NOMO-1 treated with dmso at 0.1 percent for 144 hours (cell line): ENCODE data around the gene CCDC86.

Source experiments
- DNase-seq: peaks from one replicate; lab custom pipeline; 2025; ENCODE audit not compliant: unreplicated experiment; lab: John Stamatoyannopoulos, UW

The CCDC86 gene

GRCh38 chr11:60868682-60869450 lies 27.0 kb downstream of the CCDC86 start:
- no peak for DNase-seq

- DNase-seq = no peak
Observed at GRCh38 chr11:60869451-60869825, 27.5 kb downstream of the CCDC86 start.

- DNase-seq = no peak
Observed at GRCh38 chr11:60870276-60870675, 28.4 kb downstream of the CCDC86 start.

DNA sequence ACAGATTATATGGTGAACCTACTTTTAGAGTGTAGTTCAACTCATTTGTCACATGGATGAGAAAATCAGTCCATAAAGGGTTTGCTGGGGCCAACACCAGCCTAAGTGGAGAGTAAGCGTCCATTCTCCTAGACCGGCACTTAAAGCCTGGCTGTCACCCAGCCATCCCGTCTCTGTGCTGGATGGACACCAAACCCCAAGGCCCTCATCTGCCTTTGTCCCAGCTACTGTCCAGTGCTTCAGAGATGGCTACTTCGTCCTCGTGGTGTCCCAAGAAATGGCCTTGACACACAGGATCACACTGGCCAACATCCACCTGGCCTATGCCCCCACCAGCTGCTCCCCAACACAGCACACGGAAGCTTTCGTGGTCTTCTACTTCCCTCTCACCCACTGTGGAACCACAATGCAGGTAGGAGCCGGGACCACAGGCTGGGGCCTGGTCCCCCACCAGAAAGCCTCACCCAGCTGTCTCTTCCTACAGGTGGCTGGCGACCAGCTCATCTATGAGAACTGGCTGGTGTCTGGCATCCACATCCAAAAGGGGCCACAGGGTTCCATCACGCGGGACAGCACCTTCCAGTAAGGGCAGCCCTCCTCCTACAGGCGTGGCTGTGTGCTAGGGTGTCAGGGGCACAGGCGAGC lies 28.9 kb downstream of the CCDC86 start:
- no peak for DNase-seq

GRCh38 chr11:60871378-60872061 lies 29.6 kb downstream of the CCDC86 start:
- no peak for DNase-seq

- DNase-seq = no peak
Observed at GRCh38 chr11:60872124-60872960, 30.4 kb downstream of the CCDC86 start.

DNA sequence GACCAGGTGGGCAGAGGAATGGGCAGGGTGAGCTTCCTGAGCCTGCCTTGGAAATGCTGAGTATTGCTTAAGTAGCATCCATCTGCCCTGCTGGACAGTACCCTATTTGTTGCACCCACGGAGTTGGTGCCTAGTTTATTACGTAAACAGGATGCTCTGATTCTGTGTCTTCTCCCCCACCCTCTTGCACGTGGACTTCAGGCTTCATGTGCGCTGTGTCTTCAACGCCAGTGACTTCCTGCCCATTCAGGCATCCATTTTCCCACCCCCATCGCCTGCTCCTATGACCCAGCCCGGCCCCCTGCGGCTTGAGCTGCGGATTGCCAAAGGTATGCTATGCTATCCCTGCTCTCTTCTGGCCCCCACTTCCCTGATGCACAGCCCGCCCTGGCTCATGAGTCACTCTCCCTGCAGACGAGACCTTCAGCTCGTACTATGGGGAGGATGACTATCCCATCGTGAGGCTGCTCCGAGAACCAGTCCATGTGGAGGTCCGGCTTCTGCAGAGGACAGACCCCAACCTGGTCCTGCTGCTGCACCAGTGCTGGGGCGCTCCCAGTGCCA lies 31.1 kb downstream of the CCDC86 start:
- no peak for DNase-seq

DNA sequence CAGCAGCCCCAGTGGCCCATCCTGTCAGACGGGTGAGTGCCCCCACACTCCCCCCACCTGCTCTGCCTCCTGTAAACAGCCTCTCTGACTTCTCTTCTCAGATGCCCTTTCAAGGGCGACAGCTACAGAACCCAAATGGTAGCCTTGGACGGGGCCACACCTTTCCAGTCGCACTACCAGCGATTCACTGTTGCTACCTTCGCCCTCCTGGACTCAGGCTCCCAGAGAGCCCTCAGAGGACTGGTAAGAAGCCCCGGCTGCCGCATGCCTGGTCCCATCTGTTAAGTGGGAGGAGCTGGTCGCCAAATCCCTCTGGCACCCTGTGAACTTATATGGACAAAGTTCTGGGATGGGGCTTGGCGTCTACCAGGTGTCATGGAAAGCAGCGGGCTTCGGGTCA lies 31.6 kb downstream of the CCDC86 start:
- DNase-seq = no peak

DNA sequence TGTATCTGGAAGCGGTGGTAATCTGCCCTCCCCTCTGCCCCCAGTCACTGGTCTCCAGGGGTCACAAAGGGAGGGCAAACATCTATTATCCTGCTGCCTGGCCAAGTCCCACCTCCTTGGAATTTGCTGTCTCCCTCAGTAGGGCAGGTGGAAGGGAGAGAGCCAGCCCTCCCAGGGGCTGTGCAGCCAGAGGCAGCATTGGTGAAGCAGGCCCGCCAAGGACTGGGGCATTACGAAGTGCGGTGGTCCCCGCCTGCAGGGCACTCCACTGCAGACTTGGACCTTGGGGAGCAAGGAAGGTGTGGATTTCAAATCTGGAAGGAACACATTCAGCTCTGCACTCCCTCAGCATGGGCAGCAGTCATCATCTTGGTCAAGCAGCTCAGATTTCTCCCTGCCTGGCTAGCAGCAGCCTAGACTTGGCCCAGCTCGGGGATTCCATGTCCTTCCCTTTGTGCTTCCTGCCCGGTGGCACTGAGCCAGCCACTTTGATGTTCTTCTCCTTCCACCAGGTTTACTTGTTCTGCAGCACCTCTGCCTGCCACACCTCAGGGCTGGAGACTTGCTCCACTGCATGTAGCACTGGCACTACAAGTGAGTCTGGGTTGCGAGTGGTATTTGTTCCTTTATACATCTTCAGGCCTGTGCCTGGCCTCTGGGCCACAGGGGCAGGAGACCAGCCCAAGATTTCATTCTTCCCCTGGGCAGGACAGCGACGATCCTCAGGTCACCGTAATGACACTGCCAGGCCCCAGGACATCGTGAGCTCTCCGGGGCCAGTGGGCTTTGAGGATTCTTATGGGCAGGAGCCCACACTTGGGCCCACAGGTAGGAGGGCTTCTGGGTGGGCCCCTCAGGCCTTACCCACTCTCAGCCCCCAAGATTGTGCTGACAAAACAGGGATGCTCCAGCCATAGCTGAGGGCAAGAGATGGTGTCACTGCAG lies 32.8 kb downstream of the CCDC86 start:
- no peak for DNase-seq

DNA sequence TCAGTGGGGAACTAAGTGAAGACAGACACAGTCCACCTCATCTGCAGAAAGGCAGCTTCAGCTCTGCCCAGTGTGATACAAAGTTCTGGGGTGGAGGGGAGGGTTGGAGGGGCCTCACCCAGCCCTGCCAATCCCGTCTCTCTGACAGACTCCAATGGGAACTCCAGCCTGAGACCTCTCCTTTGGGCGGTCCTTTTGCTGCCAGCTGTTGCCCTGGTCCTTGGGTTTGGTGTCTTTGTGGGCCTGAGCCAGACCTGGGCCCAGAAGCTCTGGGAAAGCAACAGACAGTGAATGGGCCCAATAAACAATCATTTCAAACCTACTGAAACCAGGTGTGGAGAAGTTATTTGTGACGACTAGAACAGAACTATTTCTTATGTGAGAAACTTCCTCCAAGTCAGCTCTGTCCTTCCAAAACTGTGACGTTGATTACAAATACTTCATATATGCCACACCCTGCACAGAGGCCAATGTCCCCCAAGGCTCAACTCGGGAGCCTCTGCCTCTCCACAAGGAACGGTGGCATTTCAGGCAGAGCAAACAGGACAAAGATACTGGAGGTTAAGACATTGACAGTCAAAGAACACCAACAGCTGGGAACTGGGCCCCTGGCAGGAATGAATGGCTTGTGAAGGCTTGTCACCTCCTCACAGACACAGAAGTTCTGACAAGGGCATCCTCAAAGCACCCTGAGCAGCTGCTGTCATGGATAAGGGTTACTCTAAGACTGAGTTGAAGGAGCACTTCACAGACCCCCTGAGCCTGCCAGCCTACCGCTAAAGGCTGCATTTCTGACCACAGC lies 33.7 kb downstream of the CCDC86 start:
- no peak for DNase-seq

DNA sequence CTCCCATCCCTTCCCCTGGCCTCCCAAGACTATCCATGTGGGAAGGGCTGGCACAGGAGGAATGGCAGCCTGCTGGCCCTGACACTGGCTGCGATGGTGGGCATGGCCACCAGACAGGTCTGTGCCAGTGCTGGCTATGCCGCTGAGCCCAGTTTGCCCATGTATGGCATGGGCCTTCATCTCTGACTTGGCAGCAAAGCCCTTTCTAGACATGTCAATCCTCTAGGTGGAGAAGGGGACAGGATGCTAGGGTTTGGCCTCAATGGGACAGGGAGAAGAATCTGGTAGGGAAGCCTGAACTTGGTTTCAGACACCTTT lies 34.2 kb downstream of the CCDC86 start:
- no peak for DNase-seq

DNA sequence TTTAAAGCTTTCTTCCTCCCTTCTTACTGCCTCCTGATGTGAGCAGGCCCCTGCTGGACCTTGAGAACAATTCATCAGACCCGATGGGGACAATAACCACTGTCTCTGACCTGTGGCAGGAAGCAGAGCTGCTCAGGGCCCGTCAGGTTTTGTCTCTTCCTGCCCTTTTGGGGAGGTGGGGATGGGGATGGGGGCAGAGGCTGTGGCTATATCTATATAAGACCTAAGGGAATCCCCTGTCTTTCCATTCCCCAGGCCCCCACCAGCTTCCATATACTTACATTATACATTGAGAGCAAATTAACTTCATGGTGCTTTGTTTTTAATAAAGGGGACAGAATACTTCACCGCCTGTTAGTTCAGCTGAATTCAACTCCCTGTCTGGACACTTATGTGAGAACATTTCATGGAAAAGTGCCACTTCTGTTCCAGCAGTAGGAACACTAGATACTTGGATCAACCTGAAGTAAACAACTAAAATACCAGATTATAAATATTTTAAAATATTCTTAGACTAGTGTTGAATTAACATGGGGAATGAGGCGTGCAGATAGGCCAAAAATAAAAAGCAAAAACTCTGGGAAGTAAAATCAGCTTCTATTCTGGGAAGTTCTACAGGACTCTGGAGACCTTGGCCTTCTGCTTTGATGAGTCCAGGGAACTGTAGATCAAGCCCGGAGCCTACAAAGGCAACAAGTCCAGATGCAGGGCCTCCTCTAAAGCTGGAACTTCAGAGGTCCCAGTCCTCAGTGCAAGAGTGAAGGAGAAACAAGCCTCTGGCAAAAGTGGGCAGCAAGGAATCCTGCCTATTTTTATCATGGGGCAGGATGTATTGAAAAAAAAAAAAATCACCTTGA lies 36.6 kb downstream of the CCDC86 start:
- DNase-seq = no peak

- no peak for DNase-seq
Observed at GRCh38 chr11:60879104-60879503, 37.2 kb downstream of the CCDC86 start.

DNA sequence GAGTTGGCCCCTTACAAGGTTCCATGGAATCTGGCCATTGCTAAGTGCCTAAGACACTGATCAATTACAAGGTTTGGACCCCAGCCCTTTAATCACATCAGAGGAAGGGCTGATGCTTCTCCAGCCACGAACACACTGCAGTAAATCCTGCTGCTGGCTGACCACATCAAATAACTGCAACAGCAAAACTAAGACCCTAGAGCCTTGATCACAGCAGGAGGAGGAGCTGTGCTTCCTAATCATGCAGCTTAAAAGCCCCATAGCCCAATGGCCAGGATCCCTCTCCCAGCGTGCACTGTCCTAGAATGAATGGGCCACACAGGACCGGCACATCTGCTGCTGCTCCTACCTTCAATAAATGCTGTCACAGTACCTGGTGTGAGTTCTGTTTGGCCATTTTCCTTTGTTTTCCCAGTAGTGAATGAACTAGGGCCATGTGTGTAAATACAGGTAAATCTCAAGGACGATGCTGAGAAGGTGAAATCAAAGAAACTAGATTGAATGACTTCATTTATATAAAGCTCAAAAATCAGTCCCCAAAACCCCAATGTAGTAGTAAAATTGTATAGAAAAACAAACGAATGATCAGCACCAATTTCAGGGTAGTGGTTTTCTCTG lies 38.2 kb downstream of the CCDC86 start:
- DNase-seq = no peak

DNA sequence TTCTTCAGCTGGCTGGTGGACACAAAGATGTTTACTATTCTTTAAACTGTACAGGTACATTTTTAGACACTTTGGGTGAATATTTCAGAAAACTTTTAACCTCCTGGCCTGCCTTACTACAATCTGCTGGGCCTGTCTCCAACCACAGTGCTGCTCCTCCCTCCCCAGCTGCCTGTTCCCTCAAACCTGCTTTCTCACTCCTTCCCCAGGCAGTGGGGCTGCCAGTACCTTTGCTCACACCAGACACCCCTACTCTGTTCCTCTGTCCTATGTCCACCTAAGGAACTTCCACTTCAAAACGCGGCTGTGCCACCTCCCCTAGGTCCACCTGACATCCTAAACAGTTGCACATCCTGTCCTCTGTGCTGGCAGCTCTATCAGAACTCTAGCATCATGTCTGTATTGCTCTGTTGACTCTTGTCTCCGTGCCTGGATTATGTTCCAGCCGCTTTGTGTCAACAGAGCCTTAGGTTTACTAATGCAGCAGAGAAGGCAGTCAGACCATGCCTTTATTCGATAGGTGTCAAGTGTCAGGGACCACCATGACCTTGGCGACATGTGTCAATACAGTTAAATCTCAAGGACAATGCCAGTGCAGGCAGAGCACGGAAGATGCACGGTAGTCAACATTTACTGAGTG lies 38.9 kb downstream of the CCDC86 start:
- no peak for DNase-seq

GRCh38 chr11:60887556-60887955 lies 45.6 kb downstream of the CCDC86 start:
- DNase-seq = no peak

- no peak for DNase-seq
Observed at GRCh38 chr11:60889869-60890311, 48.0 kb downstream of the CCDC86 start.
